Breast epithelium (tissue), 3 donors: Measurements from ENCODE around the gene SLC44A4.

Source experiments
- CTCF ChIP-seq, 3 donors: fragments of 450-650 bp; IDR thresholded peaks; one replicate each; pipeline ENCODE4 v1.5.1; 2016 to 2017; ENCODE audit warnings: antibody characterized with exemption in 3 of 3, mild to moderate bottlenecking in 3 of 3, moderate library complexity in 3 of 3
- POLR2A ChIP-seq: fragments of 450-650 bp; IDR thresholded peaks from one replicate; pipeline ENCODE4 v1.6.1; 2016; ENCODE audit warnings: antibody characterized with exemption, mild to moderate bottlenecking, moderate library complexity
- POLR2AphosphoS5 ChIP-seq, 3 donors: sonication (generic); formaldehyde crosslinking; IDR thresholded peaks; one replicate each; pipeline ENCODE4 v1.6.1; 2017; ENCODE audit warnings: antibody characterized with exemption in 3 of 3

GRCh38 chr6:31838968-31839367, 39.8 kb downstream of the SLC44A4 start:
- TF ChIP-seq POLR2A = no peak
- no peak for TF ChIP-seq CTCF (IDR thresholded peaks at IDR 0.05)
- no peak for TF ChIP-seq POLR2AphosphoS5 (IDR thresholded peaks at IDR 0.05)
